WTC11 (cell line): ENCODE measurements around the gene IL18BP. TPM values are rescaled to one million over a fixed set of nuclear protein-coding genes. Genes with fewer than 3 reads are reported as not detected.
A peak's percentile ranks its signal among the peaks of the same experiment; 100 is the strongest.

Experiments
- ATAC-seq: fragments of 200-7000 bp; cut with Tn5 transposase; 2 replicates; pipeline ENCODE4 v1.10.0; 2021; ENCODE audit warnings: mild to moderate bottlenecking, moderate library complexity
- CTCF ChIA-PET: fragments of 300-600 bp; sonication (Branson Sonifier 250); formaldehyde crosslinking; loops from one replicate; lab custom pipeline; 2021; ENCODE audit warnings: antibody characterized with exemption; lab: Charles Lee
- POLR2A ChIA-PET: fragments of 350-600 bp; sonication (Branson Sonifier 250); formaldehyde crosslinking; loops from one replicate; lab custom pipeline; 2021; ENCODE audit warnings: antibody characterized with exemption; lab: Charles Lee
- DNase-seq: peaks from one replicate; pipeline ENCODE4 v3.0.0; 2021; ENCODE audit warnings: low spot score
- H3K27ac Mint-ChIP-seq: 2 replicates; pipeline ENCODE4 v1.8.0; 2021; ENCODE audit warnings: mixed read lengths
- H3K27me3 Mint-ChIP-seq: 2 replicates; pipeline ENCODE4 v1.8.0; 2021; ENCODE audit warnings: low read depth, mild to moderate bottlenecking, moderate library complexity, mixed read lengths
- H3K36me3 Mint-ChIP-seq: 2 replicates; pipeline ENCODE4 v1.8.0; 2021; ENCODE audit warnings: mixed read lengths
- H3K4me1 Mint-ChIP-seq: 2 replicates; pipeline ENCODE4 v1.8.0; 2022; ENCODE audit warnings: mixed read lengths
- H3K4me3 Mint-ChIP-seq: 2 replicates; pipeline ENCODE4 v1.8.0; 2021; ENCODE audit warnings: mild to moderate bottlenecking, moderate library complexity, mixed read lengths
- H3K9me3 Mint-ChIP-seq: 2 replicates; pipeline ENCODE4 v1.8.0; 2021; ENCODE audit warnings: mixed read lengths
- AFF4 ChIP-seq: sonication (generic); formaldehyde crosslinking; IDR thresholded peaks from 2 replicates; pipeline ENCODE4 v1.8.1; 2023; ENCODE audit warnings: mild to moderate bottlenecking, missing genetic modification reagents, borderline replicate concordance
- AR ChIP-seq: fragments of 250-450 bp; sonication (Bioruptor Pico); IDR thresholded peaks from 2 replicates; pipeline ENCODE4 v1.9.0; 2021; ENCODE audit warnings: mild to moderate bottlenecking
- ESRRA ChIP-seq: sonication (generic); formaldehyde crosslinking; IDR thresholded peaks from 2 replicates; pipeline ENCODE4 v1.8.1; 2022; ENCODE audit warnings: mild to moderate bottlenecking, missing genetic modification reagents, borderline replicate concordance
- ETV6 ChIP-seq: sonication (generic); formaldehyde crosslinking; IDR thresholded peaks from 2 replicates; pipeline ENCODE4 v1.8.1; 2022; ENCODE audit warnings: mild to moderate bottlenecking, missing genetic modification reagents
- GABPB1 ChIP-seq: sonication (generic); formaldehyde crosslinking; IDR thresholded peaks from 2 replicates; pipeline ENCODE4 v1.8.1; 2023; ENCODE audit warnings: mild to moderate bottlenecking, missing genetic modification reagents
- HMGA2 ChIP-seq: fragments of 250-450 bp; sonication (Bioruptor Pico); IDR thresholded peaks from 2 replicates; pipeline ENCODE4 v1.4.0; 2021; ENCODE audit warnings: mild to moderate bottlenecking, moderate library complexity
- KAT7 ChIP-seq: sonication (generic); formaldehyde crosslinking; IDR thresholded peaks from 2 replicates; pipeline ENCODE4 v1.8.1; 2023; ENCODE audit warnings: missing genetic modification reagents, mild to moderate bottlenecking, borderline replicate concordance
- RORB ChIP-seq: fragments of 250-450 bp; sonication (Bioruptor Pico); IDR thresholded peaks from 2 replicates; pipeline ENCODE4 v1.9.0; 2021; ENCODE audit warnings: mild to moderate bottlenecking
- SMAD3 ChIP-seq: sonication (generic); formaldehyde crosslinking; IDR thresholded peaks from 2 replicates; pipeline ENCODE4 v1.8.0; 2022; ENCODE audit warnings: missing genetic modification reagents, mild to moderate bottlenecking, borderline replicate concordance
- SMAD4 ChIP-seq: sonication (generic); formaldehyde crosslinking; IDR thresholded peaks from 2 replicates; pipeline ENCODE4 v1.8.0; 2022; ENCODE audit warnings: mild to moderate bottlenecking, missing genetic modification reagents
- TCF7 ChIP-seq: sonication (generic); formaldehyde crosslinking; IDR thresholded peaks from 2 replicates; pipeline ENCODE4 v1.8.0; 2022; ENCODE audit warnings: mild to moderate bottlenecking, low read depth, missing genetic modification reagents, moderate library complexity
- ZNF121 ChIP-seq: sonication (generic); formaldehyde crosslinking; IDR thresholded peaks from 2 replicates; pipeline ENCODE4 v1.8.0; 2023; ENCODE audit warnings: missing genetic modification reagents
- ZNF138 ChIP-seq: sonication (generic); formaldehyde crosslinking; conservative IDR thresholded peaks from 2 replicates; pipeline ENCODE4 v1.8.1; 2022; ENCODE audit warnings: mild to moderate bottlenecking, moderate library complexity, missing genetic modification reagents
- ZNF232 ChIP-seq: sonication (generic); formaldehyde crosslinking; IDR thresholded peaks from 2 replicates; pipeline ENCODE4 v1.8.0; 2022; ENCODE audit warnings: mild to moderate bottlenecking, missing genetic modification reagents
- ZNF423 ChIP-seq: fragments of 250-450 bp; sonication (Bioruptor Pico); IDR thresholded peaks from 2 replicates; pipeline ENCODE4 v2.1.2; 2022; ENCODE audit warnings: mild to moderate bottlenecking, moderate library complexity
- ZNF671 ChIP-seq: fragments of 250-450 bp; sonication (Bioruptor Pico); IDR thresholded peaks from 2 replicates; pipeline ENCODE4 v1.8.0; 2021; ENCODE audit warnings: mild to moderate bottlenecking
- total RNA-seq: library from RNA; stranded (reverse); gene quantifications from 3 replicates; pipeline ENCODE4 v1.2.3, GENCODE V29; 2021
- TF ChIP-seq, protein P1 (sequence below): sonication (generic); formaldehyde crosslinking; IDR thresholded peaks from 2 replicates; pipeline ENCODE4 v1.8.1; 2023; ENCODE audit warnings: mild to moderate bottlenecking, missing genetic modification reagents, moderate library complexity
- TF ChIP-seq, protein P2 (sequence below): sonication (generic); formaldehyde crosslinking; IDR thresholded peaks from 2 replicates; pipeline ENCODE4 v1.8.1; 2022; ENCODE audit warnings: mild to moderate bottlenecking, moderate library complexity, missing genetic modification reagents
- TF ChIP-seq, protein P3 (sequence below): fragments of 250-450 bp; sonication (Bioruptor Pico); IDR thresholded peaks from 2 replicates; pipeline ENCODE4 v1.9.0; 2021; ENCODE audit warnings: mild to moderate bottlenecking

Gene IL18BP
- total RNA-seq, 1 experiment from 2014 or later, result 17.3 TPM

- ATAC-seq, result no peak
- CTCF ChIA-PET, result interaction anchor here (0.8 to 4.7 kb wide), 2 partner anchors 11 to 12 kb away, joined by 6 to 81 read pairs; no protein-coding TSS in a partner anchor
- TF ChIP-seq KAT7 (CRISPR knock-in tag), result no peak
- DNase-seq, result no peak
- Mint-ChIP-seq H3K27ac (peak overlapping the region; percentile 16), H3K9me3 (no peaks in the 10 kb centered on the region), H3K36me3 (peaks cover 20% of the 10 kb centered on the region), H3K4me1 (peaks cover 10% of the 10 kb centered on the region), H3K4me3 (no peak overlapping the region), H3K27me3 (no peaks in the 10 kb centered on the region; the same call in 1 of the 2 replicates)
- POLR2A ChIA-PET, result no interaction called here
Observed at GRCh38 chr11:72036687-72037086, 38.0 kb downstream of the IL18BP start.

- Mint-ChIP-seq H3K27me3 (no peaks in the 10 kb centered on the region; the same call in 1 of the 2 replicates), H3K4me1 (peaks cover 21% of the 10 kb centered on the region), H3K36me3 (peaks cover 20% of the 10 kb centered on the region), H3K4me3 (no peak overlapping the region), H3K9me3 (no peaks in the 10 kb centered on the region), H3K27ac (no peak overlapping the region)
- no peak for TF ChIP-seq GABPB1 (CRISPR knock-in tag)
- TF ChIP-seq, protein P1, sequence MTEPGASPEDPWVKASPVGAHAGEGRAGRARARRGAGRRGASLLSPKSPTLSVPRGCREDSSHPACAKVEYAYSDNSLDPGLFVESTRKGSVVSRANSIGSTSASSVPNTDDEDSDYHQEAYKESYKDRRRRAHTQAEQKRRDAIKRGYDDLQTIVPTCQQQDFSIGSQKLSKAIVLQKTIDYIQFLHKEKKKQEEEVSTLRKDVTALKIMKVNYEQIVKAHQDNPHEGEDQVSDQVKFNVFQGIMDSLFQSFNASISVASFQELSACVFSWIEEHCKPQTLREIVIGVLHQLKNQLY (CRISPR knock-in tag), result no peak
- TF ChIP-seq ZNF671 (CRISPR knock-in tag), result no peak
- no peak for TF ChIP-seq SMAD3
- TF ChIP-seq AR (CRISPR knock-in tag), result no peak
- no peak for TF ChIP-seq HMGA2 (CRISPR knock-in tag)
- CTCF ChIA-PET, result interaction anchor here (0.7 to 4.7 kb wide), 4 partner anchors 13 to 418 kb away, joined by 3 to 81 read pairs (median 16); no protein-coding TSS in a partner anchor
- ATAC-seq (no peak), DNase-seq (no peak)
- POLR2A ChIA-PET, result no interaction called here
Observed at GRCh38 chr11:72037554-72038311, 39.0 kb downstream of the IL18BP start.

GRCh38 chr11:72038491-72038890 is 39.8 kb downstream of the IL18BP start:
- Mint-ChIP-seq H3K4me3 (no peak overlapping the region), H3K27ac (no peak overlapping the region), H3K9me3 (no peaks in the 10 kb centered on the region), H3K4me1 (peaks cover 25% of the 10 kb centered on the region), H3K36me3 (peaks cover 17% of the 10 kb centered on the region), H3K27me3 (no peaks in the 10 kb centered on the region; the same call in 1 of the 2 replicates)
- TF ChIP-seq, protein P2, sequence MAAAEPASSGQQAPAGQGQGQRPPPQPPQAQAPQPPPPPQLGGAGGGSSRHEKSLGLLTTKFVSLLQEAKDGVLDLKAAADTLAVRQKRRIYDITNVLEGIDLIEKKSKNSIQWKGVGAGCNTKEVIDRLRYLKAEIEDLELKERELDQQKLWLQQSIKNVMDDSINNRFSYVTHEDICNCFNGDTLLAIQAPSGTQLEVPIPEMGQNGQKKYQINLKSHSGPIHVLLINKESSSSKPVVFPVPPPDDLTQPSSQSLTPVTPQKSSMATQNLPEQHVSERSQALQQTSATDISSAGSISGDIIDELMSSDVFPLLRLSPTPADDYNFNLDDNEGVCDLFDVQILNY (CRISPR knock-in tag), result no peak
- TF ChIP-seq ZNF232, result no peak
- TF ChIP-seq ETV6, result no peak
- TF ChIP-seq RORB (CRISPR knock-in tag), result no peak
- TF ChIP-seq TCF7, result no peak
- TF ChIP-seq, protein P3, sequence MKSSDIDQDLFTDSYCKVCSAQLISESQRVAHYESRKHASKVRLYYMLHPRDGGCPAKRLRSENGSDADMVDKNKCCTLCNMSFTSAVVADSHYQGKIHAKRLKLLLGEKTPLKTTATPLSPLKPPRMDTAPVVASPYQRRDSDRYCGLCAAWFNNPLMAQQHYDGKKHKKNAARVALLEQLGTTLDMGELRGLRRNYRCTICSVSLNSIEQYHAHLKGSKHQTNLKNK (CRISPR knock-in tag), result no peak
- TF ChIP-seq ZNF423 (CRISPR knock-in tag), result no peak
- no peak for TF ChIP-seq AFF4 (CRISPR knock-in tag)
- no peak for TF ChIP-seq ESRRA (CRISPR knock-in tag)
- TF ChIP-seq ZNF121 (CRISPR knock-in tag), result no peak
- TF ChIP-seq ZNF138, result no peak
- TF ChIP-seq SMAD4, result no peak
- CTCF ChIA-PET, result interaction anchor here (0.6 to 4.7 kb wide), 9 partner anchors 14 to 417 kb away, joined by 3 to 81 read pairs (median 4); no protein-coding TSS in a partner anchor
- POLR2A ChIA-PET, result interaction anchor here (0.6 kb wide), 1 partner anchor 110 kb away, joined by 3 read pairs; the partner anchor contains the start of gene XNDC1N
- DNase-seq, result no peak
- no peak for ATAC-seq
